Upper lobe of left lung (tissue), 4 donors: Measurements from ENCODE around the gene CKAP4.

Experiments
- CTCF ChIP-seq, 6 experiments: fragments of 450-650 bp in 4 of 6; fragments of 200-600 bp in 2 of 6; sonication (generic) in 2 of 6; IDR thresholded peaks; one replicate each; pipeline ENCODE4 v1.5.1; 2016 to 2019; ENCODE audit warnings: antibody characterized with exemption in 6 of 6
- EP300 ChIP-seq, 4 donors: sonication (generic); formaldehyde crosslinking; IDR thresholded peaks; one replicate each; pipeline ENCODE4 v1.5.1; 2017; ENCODE audit warnings: antibody characterized with exemption in 4 of 4, control low read depth in 2 of 4
- POLR2A ChIP-seq, 4 donors: fragments of 450-650 bp; IDR thresholded peaks; one replicate each; pipeline ENCODE4 v1.5.1; 2016 to 2017; ENCODE audit warnings: antibody characterized with exemption in 4 of 4, mild to moderate bottlenecking in 2 of 4

GRCh38 chr12:106197906-106198623 lies 49.8 kb downstream of the CKAP4 start:
- TF ChIP-seq CTCF (IDR thresholded peaks at IDR 0.05) (no peak), POLR2A (IDR thresholded peaks at IDR 0.05) (no peak), EP300 (IDR thresholded peaks at IDR 0.05) (no peak)
